LNCaP clone FGC (cell line): ENCODE measurements around the gene RNF31.
A peak's percentile ranks its signal among the peaks of the same experiment; 100 is the strongest.

Source experiments
- DNase-seq: peaks from one replicate; pipeline ENCODE4 v3.0.0-alpha.2; 2011; ENCODE audit warnings: low read depth
- H3K4me3 ChIP-seq: 2 replicates; pipeline ENCODE4 v1.5.1; 2011; ENCODE audit warnings: mild to moderate bottlenecking, low read depth, low read length, control low read depth
- CTCF ChIP-seq: IDR thresholded peaks from 2 replicates; pipeline ENCODE4 v1.5.1; 2012; ENCODE audit warnings: mild to moderate bottlenecking; ENCODE audit not compliant: control insufficient read depth, insufficient read depth; ENCODE audit errors: extremely low read depth

RNF31 gene

GRCh38 chr14:24184104-24184970 lies 37.0 kb downstream of the RNF31 start:
- no peak for DNase-seq
- no peak overlapping the region for H3K4me3 ChIP-seq
- no peak for TF ChIP-seq CTCF

- DNase-seq: no peak
- no peak overlapping the region for H3K4me3 ChIP-seq
- no peak for TF ChIP-seq CTCF
Observed at GRCh38 chr14:24185026-24185425, 37.7 kb downstream of the RNF31 start.

GRCh38 chr14:24185741-24186140 lies 38.4 kb downstream of the RNF31 start:
- DNase-seq: no peak

GRCh38 chr14:24186831-24187538 lies 39.7 kb downstream of the RNF31 start:
- H3K4me3 ChIP-seq: no peak overlapping the region
- TF ChIP-seq CTCF: no peak

More at GRCh38 chr14:24185741-24186140, 38.4 kb downstream of the RNF31 start:
- no peak overlapping the region for H3K4me3 ChIP-seq
- TF ChIP-seq CTCF: no peak

GRCh38 chr14:24187539-24187915 lies 40.2 kb downstream of the RNF31 start:
- DNase-seq: no peak
- TF ChIP-seq CTCF: no peak
- peak overlapping the region; percentile 97 for H3K4me3 ChIP-seq

More at GRCh38 chr14:24186831-24187538, 39.7 kb downstream of the RNF31 start:
- DNase-seq: no peak

GRCh38 chr14:24188251-24189058 lies 41.2 kb downstream of the RNF31 start, which contains the start of gene IPO4:
TSS of gene IPO4 (minus strand) at chr14:24188816. CDS start at chr14:24188787, 29 bp downstream.
- peak within 1 kb of the TSS; percentile 97 for H3K4me3 ChIP-seq
- no peak for TF ChIP-seq CTCF
- peak; percentile 97 for DNase-seq
